ENCODE measurements around the gene TMEM80. TPM values are rescaled to one million over a fixed set of nuclear protein-coding genes. Genes with fewer than 3 reads are reported as not detected.

The TMEM80 gene
- total and polyA plus RNA-seq, 2 of the 8 experiments (the other 6 are each of a cell fraction or from before 2014, with no cell fraction given) = 8.0 to 16.3 TPM

DNA sequence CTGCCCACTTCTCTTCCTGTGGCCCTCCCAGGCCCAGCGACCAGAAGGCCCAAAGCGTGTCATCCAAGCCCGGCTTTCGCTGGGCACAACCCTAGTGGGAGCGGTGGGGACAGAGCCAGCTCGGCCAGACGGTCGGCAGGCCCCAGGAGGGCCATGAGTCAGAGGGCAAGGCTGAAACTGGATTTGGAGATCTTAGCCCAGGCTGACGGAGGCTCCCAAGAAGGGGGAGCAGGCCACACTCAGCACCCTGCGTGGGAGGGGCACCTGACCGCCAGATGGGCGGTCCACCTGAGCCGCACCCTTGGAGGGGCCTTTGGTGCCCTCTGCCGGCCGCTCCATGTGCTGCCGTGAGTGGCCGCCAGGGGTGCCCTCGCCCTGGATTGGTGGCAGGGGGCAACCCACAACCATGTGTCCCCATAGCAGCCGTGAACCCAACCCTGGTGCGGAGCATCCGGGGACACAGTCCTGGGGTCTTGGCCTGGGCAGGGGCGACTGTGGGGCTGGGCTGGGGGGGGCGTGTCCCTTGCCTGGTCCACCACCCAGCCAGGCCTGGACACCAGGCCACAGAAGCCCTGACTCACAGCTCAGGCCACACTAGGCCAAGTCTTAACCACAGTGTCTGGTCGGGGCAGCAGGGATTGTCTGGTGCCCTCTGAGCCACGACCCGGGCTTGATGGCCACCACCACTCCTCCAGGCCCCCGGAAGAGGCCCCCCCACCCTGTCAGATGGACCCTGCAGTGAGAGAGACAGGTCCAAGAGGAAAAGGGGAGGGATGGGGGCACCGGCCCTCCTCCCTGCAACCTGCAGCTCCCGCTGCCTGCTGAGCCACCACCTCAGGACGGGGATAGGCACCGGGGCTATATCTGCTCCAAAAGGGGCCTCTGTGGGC is 32.5 kb downstream of the TMEM80 start (continued):
- TF ChIP-seq SUZ12 (IDR thresholded peaks at IDR 0.05; ENCODE audit: low read length) (no peak), BACH1 (IDR thresholded peaks at IDR 0.05; ENCODE audit: low read length) (peak; percentile 52; the same call in 1 of the 2 replicates), GTF2F1 (IDR thresholded peaks at IDR 0.05; ENCODE audit: borderline replicate concordance, low read depth, low read length) (no peak), EGR1 (IDR thresholded peaks at IDR 0.05; ENCODE audit: borderline replicate concordance, low read depth, low read length) (peak; percentile 72; the same call in 1 of the 2 replicates), TAF1 (IDR thresholded peaks at IDR 0.05; ENCODE audit: low read depth, low read length) (no peak), PHF8 (conservative IDR thresholded peaks at IDR 0.05; ENCODE audit: low read depth, low read length) (no peak), KDM5A (IDR thresholded peaks at IDR 0.05; ENCODE audit: low read length) (no peak), EZH2 (IDR thresholded peaks at IDR 0.05; ENCODE audit: low read depth, low read length, severe bottlenecking) (no peak)
